Measurements from ENCODE around the gene MOV10L1.

MOV10L1 gene

DNA sequence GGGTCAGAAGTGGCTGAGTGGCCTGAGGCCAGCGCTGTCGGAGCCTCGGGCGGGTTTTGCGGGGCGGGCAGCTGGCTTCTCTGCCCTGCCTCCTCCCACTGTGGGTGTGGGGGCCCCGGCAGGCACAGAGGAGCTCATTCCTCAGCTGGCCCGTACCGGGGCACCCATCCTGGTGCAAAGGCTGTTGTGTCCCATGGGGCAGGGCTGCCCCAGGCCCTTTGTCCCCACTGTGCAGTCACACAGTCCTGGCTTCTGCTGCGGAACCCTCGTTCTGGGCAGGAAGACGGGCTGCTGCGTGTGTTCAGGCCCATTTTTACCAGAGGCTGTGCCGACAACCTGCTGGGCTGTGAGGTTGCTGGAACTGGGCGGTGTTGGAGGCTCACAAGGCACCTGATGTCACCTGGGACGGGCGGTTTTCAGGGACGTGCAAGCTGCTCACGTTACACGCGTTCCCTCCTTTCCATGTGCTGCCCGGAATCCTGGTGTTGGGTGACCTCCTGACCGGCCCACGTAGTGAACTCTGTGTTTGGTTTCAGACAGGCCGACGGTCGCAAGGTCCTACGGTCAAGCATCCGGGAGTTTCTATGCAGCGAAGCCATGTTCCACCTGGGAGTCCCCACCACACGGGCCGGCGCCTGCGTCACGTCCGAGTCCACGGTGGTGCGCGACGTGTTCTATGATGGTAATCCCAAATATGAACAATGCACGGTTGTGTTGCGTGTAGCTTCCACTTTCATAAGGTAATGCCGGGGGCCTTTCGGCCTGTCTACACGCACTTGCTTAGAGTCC, 116.2 kb downstream of the MOV10L1 start:
- DNase-seq = no peak

DNA sequence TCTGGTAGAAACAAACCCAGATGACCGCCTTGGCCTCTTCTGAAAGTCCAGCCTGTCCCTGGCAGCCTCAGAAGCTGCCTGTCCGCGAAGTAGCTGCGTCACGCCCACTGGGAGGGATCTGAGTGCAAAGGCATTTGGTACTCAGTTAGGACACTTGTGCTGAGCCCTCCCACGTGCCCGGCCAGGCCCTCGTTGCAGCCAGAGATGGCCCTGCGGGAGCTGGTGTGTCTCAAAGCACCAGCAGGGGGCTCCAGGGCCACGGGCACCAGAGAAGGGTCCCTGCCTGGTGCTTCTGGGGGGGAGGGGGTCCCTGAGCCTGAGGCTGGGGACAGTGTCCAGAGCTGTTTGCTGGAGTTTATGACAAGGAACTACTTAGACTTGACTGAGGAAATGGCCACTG, 116.8 kb downstream of the MOV10L1 start:
- DNase-seq = peak; percentile 61

DNA sequence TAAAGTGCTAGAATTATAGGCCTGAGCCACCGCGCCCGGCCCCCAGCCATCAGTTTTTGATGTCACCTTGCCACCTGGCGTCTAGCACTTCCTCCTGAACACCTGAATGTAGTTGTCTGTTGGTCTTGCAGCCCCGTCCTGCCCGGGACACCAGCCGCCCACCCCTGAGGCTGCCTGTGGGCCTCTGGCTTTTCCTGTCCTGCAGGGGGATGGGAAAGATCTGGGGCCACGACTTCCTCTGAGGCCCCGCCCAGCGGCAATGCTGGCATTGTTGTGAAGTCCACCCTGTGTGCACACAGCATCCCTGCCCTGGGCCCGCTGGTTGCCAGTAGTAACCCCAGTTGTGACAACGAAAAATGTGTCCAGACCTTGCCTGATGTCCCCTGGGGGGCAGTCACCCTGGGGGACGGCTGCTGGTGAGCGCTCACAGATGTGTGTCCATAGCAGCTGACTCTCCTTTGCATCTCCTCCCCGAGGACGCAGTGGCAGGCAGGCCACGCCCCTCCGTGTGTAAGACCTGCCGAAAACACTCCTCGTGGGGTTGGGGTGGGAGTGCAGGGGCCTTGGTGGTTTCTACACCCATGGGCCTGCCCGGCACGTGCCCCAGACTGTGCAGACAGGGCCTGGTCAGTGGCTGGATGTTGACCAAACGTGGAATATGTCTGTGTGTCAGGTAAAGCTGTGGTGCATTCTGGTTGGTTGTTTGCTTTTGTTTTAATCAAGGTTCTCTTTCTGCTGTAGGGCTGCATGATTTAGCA, 117.8 kb downstream of the MOV10L1 start:
- no peak for DNase-seq

DNA sequence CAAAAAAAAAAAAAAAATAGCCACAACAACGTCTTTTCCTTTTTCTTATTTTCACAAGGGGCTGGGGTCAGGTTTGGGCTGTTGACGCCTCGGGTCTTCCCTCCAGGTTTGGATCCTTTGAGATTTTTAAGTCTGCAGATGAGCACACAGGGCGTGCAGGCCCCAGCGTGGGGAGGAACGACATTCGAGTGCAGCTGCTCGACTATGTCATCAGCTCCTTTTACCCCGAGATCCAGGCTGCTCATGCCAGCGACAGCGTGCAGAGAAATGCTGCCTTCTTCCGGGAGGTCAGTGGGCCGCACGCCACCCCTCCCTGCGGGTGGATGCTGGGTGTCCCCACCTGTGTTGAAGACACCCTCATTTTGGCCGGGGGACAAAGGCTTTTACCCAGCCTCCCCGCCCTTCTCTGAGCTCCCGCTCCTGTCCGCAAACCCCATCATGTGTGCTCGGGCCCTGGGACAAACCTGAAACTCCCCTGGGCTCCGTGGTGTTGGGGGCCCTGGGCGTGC, 118.7 kb downstream of the MOV10L1 start:
- no peak for DNase-seq

DNA sequence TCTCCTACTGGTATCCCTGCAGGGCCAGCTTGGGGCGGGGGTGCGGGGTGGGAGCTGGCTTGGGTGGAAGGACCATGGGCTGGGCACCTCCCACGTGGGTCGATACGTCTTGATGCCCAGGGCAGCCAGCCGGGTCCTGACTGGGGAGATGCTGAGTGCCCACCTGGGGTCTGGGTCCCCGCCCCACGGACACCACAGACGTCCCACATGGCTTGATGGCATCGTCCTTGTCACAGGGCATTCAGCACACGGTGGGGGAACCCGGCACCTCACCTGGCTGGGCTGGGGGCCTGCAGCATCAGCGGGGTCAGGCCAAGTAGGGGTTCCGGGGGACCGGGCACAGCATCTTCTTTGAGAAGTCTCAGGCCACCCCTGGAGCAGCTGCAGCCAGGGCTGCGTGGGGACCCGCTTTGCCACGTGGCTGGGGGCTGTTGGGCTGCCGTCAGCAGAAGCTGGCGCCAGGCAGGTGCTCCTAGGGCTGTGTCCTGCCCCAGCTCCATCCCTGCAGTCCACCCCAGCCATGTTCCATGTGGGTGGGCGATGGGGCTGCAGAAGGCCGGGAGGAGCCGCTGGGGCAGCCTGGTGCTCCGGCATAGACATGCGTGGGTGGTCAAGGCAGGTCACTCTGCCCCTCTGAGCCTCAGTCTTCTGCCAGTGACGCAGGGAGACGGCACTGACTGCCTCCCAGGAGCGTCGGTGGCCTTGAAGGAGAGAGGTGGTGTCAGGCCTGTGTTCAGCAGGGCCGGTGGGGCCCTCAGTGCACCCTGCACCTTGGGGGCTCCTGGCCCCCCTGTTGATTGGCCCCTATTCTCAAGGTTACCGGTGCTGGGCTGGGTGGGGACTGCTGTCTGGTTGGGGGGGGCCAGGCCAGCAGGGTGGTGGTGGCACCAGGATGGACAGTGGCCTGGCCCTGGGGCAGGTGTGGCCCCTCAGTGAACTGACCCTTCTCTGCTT, 119.4 kb downstream of the MOV10L1 start:
- no peak for DNase-seq

DNA sequence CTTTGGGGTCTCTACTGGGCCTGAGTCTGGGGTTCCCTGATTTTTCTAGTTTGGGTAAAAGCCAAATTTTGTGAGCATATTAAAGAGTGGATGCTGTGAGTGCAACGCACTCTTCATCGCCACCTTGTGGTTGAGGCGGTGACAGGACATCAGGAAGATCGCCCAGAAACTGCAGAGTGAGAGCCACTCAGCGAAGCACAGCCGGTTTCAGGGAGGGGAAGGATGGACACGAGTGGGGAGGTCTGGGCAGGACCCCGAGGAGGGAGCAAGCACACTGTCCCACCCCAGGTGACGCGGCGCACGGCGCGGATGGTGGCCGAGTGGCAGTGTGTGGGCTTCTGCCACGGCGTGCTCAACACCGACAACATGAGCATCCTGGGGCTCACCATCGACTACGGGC, 120.1 kb downstream of the MOV10L1 start:
- peak; percentile 86 for DNase-seq

DNA sequence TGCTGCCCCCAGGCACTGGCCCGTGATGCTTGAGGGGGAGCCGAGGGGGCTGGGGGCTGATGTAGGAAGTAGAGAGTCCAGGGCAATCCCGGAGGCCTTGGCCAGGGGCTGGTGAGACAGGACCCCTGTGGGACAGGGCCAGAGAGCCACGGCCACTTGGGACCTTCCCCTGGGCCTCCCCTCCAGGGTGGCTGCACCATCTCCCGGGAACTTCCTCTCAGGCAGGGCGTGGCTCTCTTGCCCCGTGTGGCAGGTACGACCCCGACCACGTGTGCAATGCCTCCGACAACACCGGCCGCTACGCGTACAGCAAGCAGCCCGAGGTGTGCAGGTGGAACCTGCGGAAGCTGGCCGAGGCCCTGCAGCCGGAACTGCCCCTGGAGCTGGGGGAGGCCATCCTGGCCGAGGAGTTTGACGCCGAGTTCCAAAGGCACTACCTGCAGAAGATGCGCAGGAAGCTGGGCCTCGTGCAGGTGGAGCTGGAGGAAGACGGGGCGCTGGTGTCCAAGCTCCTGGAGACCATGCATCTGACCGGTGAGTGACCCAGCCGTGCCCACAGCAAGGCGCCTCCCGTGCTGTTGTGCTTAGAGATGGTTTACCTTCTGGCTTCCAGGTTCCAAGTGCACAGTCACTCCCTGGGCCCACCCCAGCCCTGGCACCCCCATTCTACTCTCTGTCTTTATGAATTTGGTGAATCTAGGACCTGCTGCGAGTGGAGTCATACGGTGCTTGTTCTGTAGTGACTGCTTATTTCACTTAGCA, 120.8 kb downstream of the MOV10L1 start:
- no peak for DNase-seq

DNA sequence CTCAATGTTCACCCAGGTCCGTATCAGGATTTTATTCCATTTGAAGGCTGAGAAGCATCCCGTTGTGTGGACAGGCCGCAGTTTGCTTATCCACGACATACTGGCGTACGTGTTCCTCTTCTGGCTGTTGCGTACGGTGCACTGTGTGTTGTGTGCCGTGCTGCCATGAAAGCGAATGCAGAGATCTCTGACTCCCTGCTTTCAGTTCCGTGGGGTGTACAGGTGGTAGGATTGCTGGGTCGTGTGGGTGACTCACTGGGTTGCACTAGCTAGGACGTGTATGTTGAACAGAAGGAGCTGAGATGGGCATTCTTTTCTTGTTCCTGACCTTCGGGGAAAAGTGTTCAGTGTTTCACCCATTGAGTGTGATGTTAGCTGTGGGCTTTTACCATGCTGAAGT, 121.3 kb downstream of the MOV10L1 start:
- DNase-seq = no peak
